ENCODE results near the gene FBXL14.

DNA sequence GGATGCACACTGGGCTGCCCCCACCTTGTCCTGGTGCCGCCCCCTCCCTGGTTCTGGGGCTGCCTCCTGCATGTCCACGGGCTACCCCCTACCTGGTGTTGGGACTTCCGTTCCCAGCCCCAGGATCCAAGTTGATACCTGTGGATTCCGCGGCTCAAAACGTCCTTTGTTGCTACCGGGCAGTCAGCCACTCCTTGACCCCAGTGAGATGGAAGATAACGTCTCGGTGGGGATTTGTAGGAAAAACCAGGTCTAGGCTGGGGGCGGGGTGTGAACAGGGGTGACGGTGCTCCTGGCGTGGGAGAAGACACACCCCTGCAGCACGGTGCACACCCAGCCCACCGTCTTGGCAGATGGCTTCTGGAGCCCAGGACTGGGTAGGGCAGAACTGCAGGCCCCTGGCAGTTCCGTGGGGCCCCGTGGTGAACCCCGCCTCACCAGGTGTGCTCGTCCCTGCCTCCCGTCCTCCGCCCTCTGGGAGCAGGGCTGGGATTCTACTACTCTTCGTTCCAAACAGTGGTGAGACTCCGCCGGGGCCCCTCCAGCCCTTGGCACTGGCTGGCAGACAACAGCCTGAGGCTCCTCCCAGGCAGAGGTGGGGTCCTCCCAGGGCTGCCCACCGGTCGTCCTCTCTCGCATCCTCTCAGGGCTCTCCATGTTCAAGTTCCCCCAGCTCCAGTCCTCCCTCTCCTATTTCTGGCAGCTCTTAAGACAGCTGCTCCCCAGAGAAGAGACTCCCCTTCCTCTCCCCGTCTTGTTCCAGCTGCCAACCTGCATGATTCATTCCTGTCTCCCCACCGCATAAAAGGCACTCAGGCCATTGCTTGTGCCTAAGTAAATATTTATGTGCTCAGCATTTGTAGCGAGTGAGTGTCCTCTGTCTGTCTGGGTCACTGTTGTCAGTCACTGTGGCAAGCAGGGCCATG is 75.5 kb downstream of the FBXL14 start:
- TF ChIP-seq, protein P1, sequence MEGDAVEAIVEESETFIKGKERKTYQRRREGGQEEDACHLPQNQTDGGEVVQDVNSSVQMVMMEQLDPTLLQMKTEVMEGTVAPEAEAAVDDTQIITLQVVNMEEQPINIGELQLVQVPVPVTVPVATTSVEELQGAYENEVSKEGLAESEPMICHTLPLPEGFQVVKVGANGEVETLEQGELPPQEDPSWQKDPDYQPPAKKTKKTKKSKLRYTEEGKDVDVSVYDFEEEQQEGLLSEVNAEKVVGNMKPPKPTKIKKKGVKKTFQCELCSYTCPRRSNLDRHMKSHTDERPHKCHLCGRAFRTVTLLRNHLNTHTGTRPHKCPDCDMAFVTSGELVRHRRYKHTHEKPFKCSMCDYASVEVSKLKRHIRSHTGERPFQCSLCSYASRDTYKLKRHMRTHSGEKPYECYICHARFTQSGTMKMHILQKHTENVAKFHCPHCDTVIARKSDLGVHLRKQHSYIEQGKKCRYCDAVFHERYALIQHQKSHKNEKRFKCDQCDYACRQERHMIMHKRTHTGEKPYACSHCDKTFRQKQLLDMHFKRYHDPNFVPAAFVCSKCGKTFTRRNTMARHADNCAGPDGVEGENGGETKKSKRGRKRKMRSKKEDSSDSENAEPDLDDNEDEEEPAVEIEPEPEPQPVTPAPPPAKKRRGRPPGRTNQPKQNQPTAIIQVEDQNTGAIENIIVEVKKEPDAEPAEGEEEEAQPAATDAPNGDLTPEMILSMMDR (tag by site-specific recombination; IDR thresholded peaks at IDR 0.05): no peak
- TF ChIP-seq HOXD13 (CRISPR knock-in tag; IDR thresholded peaks at IDR 0.05; ENCODE audit: borderline replicate concordance) (no peak), MEIS1 (CRISPR knock-in tag; IDR thresholded peaks at IDR 0.05; ENCODE audit: borderline replicate concordance) (no peak), ZFP3 (tag by site-specific recombination; IDR thresholded peaks at IDR 0.05; ENCODE audit: low read depth) (no peak), ZNF138 (tag by site-specific recombination; IDR thresholded peaks at IDR 0.05; ENCODE audit: borderline replicate concordance) (no peak), ZNF157 (tag by site-specific recombination; IDR thresholded peaks at IDR 0.05) (no peak)
- TF ChIP-seq, protein P2, sequence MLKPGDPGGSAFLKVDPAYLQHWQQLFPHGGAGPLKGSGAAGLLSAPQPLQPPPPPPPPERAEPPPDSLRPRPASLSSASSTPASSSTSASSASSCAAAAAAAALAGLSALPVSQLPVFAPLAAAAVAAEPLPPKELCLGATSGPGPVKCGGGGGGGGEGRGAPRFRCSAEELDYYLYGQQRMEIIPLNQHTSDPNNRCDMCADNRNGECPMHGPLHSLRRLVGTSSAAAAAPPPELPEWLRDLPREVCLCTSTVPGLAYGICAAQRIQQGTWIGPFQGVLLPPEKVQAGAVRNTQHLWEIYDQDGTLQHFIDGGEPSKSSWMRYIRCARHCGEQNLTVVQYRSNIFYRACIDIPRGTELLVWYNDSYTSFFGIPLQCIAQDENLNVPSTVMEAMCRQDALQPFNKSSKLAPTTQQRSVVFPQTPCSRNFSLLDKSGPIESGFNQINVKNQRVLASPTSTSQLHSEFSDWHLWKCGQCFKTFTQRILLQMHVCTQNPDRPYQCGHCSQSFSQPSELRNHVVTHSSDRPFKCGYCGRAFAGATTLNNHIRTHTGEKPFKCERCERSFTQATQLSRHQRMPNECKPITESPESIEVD (tag by site-specific recombination; IDR thresholded peaks at IDR 0.05): no peak
- TF ChIP-seq, protein P3, sequence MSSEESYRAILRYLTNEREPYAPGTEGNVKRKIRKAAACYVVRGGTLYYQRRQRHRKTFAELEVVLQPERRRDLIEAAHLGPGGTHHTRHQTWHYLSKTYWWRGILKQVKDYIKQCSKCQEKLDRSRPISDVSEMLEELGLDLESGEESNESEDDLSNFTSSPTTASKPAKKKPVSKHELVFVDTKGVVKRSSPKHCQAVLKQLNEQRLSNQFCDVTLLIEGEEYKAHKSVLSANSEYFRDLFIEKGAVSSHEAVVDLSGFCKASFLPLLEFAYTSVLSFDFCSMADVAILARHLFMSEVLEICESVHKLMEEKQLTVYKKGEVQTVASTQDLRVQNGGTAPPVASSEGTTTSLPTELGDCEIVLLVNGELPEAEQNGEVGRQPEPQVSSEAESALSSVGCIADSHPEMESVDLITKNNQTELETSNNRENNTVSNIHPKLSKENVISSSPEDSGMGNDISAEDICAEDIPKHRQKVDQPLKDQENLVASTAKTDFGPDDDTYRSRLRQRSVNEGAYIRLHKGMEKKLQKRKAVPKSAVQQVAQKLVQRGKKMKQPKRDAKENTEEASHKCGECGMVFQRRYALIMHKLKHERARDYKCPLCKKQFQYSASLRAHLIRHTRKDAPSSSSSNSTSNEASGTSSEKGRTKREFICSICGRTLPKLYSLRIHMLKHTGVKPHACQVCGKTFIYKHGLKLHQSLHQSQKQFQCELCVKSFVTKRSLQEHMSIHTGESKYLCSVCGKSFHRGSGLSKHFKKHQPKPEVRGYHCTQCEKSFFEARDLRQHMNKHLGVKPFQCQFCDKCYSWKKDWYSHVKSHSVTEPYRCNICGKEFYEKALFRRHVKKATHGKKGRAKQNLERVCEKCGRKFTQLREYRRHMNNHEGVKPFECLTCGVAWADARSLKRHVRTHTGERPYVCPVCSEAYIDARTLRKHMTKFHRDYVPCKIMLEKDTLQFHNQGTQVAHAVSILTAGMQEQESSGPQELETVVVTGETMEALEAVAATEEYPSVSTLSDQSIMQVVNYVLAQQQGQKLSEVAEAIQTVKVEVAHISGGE (tag by site-specific recombination; conservative IDR thresholded peaks at IDR 0.05; ENCODE audit: low read depth): no peak
- TF ChIP-seq, protein P4, sequence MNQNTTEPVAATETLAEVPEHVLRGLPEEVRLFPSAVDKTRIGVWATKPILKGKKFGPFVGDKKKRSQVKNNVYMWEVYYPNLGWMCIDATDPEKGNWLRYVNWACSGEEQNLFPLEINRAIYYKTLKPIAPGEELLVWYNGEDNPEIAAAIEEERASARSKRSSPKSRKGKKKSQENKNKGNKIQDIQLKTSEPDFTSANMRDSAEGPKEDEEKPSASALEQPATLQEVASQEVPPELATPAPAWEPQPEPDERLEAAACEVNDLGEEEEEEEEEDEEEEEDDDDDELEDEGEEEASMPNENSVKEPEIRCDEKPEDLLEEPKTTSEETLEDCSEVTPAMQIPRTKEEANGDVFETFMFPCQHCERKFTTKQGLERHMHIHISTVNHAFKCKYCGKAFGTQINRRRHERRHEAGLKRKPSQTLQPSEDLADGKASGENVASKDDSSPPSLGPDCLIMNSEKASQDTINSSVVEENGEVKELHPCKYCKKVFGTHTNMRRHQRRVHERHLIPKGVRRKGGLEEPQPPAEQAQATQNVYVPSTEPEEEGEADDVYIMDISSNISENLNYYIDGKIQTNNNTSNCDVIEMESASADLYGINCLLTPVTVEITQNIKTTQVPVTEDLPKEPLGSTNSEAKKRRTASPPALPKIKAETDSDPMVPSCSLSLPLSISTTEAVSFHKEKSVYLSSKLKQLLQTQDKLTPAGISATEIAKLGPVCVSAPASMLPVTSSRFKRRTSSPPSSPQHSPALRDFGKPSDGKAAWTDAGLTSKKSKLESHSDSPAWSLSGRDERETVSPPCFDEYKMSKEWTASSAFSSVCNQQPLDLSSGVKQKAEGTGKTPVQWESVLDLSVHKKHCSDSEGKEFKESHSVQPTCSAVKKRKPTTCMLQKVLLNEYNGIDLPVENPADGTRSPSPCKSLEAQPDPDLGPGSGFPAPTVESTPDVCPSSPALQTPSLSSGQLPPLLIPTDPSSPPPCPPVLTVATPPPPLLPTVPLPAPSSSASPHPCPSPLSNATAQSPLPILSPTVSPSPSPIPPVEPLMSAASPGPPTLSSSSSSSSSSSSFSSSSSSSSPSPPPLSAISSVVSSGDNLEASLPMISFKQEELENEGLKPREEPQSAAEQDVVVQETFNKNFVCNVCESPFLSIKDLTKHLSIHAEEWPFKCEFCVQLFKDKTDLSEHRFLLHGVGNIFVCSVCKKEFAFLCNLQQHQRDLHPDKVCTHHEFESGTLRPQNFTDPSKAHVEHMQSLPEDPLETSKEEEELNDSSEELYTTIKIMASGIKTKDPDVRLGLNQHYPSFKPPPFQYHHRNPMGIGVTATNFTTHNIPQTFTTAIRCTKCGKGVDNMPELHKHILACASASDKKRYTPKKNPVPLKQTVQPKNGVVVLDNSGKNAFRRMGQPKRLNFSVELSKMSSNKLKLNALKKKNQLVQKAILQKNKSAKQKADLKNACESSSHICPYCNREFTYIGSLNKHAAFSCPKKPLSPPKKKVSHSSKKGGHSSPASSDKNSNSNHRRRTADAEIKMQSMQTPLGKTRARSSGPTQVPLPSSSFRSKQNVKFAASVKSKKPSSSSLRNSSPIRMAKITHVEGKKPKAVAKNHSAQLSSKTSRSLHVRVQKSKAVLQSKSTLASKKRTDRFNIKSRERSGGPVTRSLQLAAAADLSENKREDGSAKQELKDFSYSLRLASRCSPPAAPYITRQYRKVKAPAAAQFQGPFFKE (tag by site-specific recombination; IDR thresholded peaks at IDR 0.05; ENCODE audit: borderline replicate concordance): no peak
